IPS DF 19.7 (cell line): ENCODE results near the gene APOO.

Experiments
- DNase-seq: peaks from one replicate; pipeline ENCODE4 v3.0.0-alpha.2; 2013; ENCODE audit warnings: low read depth, low spot score

Gene APOO

DNA sequence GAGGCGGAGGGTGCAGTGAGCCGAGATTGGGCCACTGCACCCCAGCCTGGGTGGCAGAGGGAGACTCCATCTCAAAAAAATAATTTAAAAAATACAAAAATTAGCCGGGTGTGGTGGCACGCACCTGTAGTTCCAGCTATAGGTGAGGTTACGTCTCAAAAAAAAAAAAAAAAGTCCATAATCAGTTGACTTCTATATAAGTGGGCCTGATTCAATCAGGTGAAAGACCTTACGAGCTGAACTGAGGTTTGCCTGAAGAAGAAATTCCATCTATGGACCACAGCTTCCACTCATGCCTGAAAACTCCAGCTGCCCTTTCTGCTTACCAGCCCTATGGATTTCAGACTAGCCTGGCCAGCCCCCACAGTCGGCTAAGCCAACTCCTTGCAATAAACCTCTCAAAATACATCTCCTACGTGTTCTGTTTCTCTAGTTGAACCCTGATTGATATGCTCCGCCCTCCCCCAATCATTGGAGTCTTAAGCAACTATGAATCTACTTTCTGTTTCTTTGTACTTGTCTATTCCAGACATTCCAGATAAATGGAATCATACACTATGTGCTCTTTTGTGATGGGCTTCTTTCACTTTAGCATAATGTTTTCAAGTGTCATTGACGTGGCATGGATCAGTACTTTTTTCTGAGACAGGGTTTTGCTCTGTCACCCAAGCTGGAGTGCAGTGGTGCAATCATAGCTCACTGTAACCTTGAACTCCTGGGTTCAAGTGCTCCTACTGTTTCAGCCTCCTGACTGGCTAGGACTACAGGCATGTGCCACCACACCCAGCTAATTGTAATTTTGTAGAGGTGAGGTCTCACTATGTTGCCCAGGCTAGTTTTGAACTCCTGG is 88.1 kb downstream of the APOO start:
- no peak for DNase-seq

DNA sequence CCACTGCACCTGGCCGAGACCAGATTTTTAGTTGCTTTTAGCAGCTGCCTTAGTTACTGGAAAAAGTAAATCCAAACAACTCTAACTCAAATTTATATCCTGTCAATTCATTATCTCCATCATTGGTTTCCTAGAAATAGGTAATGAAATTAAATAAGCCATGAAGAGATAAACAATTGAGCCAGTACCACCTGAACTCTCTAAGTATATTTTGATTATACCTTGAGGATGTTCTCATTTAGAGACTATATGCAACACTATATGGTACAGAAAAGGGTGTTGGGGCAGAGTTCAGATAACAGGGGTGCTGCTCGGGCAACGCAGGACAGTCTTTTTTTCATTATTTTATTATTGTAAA is 89.8 kb downstream of the APOO start:
- no peak for DNase-seq

DNA sequence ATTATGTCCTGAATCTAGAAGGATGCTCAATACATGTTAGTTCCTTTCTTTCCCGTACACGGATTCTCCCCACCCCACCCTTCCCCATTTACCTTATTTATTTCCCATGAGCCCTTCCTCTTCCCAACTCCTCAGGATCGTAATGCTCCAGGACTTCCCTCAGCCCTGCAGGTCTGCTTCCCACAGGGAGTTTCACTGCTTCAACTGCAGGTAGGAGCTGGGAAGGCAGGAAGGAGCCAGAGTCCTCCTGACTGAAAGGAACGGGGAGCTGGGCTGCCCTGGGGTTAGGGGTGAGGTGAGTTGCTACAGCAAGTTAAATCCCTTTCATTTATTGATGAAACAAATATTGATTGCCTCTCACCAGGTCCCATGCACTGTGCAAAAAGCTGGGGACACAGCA is 91.6 kb downstream of the APOO start:
- DNase-seq, result no peak

DNA sequence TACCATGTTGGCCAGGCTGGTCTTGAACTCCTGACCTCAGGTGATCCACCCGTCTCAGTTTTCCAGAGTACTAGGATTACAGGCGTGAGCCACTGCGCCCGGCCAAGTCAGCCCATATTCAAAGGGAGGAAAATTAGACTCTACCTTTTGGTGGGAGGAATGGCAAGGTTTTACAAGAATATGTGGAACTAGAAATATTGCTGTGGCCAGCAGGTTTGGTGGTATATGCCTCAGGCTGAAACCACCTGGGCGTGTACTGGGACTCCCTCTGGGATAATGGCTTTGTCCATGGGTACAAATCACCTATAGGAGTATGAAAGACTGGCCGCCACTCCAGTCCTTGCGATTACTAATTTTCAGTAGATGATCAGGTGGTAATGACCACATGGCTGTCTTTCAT is 92.4 kb downstream of the APOO start:
- no peak for DNase-seq

DNA sequence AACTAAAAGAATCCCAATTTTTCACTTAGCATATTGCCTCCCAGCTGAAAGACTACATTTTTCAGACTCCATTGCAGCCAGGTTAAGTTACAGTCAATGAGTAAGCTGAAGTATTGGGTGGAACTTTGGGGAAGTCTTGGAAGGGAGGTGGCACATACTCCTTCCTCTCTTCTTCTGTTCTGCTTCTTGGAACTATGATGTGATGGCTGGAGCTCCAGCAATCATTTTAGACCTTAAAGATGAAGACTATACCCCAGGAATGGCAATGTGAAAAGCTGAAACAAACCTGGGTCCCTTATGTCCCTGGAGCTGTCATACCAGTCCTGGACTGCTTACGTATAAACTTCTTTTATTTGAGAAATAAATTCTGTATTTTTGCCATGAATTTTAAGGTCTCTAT is 93.9 kb downstream of the APOO start:
- no peak for DNase-seq

DNA sequence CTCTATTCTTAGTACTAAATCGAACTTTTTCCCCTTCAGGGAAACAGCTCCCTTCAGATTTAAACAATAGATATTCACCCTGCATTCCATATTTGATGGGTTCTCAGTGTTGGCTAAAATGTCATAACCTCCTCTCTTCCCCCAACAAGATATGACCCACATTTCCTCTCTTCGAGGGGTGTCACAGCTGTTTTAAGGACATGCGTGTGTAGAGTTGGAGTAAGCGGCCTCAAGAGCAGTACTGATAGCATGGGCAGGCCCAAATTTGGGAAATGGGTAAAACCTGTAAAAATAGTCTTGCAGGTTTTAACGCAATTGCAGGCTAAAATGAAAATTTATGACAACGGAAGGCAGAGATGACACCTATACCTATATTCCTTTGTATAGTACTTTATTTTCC is 96.1 kb downstream of the APOO start:
- DNase-seq, result no peak

DNA sequence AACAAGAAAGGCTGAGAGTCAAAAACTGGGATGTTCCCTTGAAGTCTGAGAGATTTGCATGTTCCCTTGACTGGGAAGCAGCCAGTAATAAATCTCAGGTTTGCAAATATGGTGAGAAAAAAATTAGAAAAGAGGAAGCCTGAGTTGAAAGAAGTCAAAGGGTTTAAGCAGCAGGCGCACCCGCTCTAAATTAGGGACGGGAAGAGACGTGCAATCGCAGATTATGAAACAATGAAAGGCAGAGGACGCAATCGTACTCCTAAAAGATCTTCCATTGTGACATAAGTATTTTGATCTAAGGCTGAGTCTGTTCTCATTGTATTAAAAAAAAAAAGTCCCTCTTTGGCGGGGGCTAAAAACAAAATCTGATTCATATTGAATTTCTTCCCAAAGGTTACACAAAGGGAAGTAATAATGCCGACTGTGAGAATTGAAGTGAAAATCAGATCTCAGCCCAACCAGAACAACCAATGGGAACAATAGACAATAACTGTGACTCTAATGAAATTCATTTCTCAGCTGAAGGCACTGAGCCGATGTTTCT is 96.6 kb downstream of the APOO start:
- DNase-seq, result no peak

DNA sequence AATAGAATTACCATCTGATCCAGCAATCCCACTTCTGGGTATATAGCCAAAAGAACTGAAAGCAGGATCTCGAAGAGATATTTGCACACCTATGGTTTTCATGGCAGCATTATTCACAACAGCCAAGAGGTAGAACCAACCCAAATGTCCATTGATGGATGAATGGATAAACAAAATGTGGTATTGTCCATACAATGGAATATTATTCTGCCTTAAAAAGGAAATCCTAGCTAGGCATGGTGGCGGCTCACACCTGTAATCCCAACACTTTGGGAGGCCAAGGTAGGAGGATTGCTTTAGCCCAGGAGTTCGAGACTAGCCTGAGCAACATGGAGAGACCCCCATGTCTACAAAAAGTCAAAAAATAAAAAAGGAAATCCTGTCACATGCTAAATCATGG is 97.5 kb downstream of the APOO start:
- DNase-seq, result no peak

DNA sequence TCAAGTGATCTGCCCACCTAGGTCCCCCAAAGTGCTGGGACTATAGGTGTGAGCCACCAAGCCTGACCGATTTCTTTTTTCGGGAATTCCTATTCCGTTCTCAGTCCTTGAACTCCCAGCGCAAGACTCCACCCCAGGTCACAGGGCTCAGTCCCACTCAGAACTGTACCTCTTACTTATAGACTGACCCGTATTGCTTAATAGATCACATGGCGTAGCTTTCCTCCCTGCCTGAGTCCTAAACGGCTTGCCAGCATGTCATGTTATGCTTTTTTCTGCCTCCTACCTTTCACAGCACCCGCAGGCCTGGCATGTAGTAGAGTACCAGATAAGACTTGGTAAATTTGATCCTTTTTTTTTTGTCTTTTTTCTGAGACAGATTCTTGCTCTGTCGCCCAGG is 102.3 kb downstream of the APOO start:
- no peak for DNase-seq

DNA sequence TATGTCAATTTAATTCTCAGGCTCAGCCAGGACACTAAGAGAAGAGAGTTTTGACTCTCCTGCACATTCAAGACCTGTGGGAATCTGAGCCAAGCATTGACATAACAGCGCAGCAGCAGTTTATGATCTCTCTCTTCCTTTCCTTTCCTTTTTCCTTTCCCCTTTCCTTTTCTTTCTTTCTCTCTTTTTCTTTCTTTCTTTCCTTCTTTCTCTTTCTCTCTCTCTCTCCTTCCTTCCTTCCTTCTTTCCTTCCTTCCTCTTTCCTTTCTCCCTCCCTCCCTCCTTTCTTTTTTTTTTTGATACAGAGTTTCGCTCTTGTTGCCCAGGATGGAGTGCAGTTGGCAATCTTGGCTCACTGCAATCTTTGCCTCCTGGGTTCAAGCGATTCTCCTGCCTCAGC is 103.2 kb downstream of the APOO start:
- no peak for DNase-seq

DNA sequence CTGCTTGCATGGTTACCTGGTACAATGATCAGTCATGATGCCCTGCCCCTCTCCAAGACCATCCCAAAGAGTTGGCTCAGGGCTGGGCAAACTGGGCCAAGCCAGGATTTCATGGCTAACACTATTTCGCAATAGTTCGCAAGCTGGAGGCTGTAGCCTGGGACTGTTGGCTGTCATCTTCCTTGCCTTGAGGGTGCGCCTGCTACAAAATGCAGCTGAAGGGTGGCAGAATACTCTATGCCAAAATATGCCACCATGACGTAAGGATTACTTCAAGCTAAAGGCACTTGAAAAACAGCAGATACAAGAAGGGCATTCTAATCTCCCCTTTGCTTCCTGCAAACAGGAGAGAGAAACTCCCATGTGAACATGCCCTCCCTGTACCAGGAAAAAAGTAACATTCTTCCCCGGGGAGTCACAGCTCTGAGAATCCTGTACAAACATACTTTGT is 103.8 kb downstream of the APOO start:
- no peak for DNase-seq

DNA sequence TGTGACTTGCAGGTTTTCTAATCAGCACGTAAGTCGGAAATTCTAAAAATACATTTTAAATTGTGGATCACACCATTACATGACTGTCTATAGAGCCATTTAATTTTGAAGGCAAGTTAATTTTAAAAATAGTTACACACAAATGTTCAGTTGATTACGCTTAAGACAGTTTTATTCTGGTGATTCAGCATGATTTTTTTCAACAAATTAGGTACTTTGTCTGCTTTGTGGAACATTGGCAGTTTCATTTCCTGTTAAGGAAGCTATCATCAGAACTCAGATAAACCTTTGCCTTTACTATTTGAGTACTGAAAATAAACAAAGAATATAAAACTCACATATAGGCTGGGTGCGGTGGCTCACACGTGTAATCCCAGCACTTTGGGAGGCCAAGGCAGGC is 105.3 kb downstream of the APOO start:
- DNase-seq, result no peak

DNA sequence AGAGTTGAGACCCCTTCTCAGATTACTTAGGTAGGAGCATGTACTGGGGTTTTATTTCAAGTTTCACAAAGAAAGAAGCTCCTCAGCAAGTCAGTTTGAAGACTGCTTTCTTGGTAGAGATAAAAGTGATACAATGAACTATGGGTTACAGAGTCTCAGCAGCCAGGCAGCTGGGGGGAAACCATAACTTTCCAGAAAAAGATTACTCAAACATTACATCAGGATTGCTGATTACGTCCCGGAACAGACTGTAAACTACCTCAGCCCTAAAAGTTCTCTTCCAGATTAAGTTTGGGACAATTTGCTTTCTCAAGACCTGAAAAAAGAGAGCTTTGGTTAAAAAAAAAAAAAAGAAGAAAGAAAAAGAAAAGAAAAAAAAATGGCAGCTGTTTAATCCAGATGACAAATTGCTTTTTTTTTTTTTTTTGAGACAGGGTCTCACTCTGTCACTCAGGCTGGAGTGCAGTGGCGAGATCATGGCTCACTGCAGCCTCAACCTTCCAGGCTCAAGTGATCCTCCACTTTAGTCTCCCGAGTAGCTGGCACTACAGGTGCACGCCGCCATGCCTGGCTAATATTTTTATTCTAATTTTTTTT is 108.2 kb downstream of the APOO start:
- no peak for DNase-seq

DNA sequence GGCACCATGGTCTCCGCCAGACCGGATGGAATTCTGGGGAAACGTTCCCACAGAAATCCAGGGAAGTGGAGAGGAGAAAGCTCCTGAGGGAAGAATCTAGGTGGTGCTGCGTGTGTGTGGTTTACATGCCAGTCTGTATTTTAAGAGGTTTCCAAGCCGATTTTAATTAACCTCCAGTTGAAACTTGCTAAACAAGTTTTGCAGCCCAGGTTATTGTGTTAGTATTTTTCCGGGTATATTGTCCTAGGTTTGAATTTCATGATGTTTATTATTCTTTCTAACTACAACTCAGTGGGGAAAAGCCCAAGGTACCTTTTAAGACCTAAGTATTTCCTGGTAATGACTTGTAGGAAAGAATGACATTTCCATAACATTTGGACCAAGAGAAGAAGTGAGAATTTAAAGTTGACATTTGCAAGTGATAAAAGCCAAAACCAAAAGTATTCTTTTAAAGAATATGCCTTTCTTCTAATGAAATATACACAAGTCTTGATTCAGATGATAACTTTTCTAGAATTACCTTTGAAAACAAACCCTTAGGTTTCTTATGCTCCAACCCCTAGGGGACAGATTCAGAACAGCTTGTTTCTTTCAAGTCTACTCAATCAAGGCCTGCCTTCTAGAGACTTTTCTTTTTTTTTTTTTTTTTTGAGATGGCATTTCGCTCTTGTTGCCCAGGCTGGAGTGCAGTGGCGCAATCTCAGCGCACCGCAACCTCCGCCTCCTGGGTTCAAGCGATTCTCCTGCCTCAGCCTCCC is 110.2 kb downstream of the APOO start:
- DNase-seq, result no peak

DNA sequence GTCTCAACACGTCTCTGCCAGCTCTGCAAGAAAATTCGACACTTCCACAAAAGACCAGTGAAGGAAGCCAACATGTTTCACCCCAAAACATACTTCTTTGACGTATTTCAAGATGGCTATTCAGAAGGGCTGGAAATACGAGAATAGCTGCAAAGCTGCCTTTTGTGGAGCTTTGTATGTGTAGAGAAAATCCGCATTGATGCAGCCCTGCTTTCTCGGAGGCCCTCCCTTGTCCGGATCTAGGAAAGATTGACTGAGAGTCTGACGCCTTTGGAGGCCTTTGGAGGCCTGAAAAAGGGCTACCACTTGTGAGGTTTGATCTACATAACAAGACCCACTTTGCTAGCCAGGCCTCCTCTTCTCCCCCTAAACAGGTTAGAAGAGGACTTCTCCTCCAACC is 112.5 kb downstream of the APOO start:
- DNase-seq, result no peak

DNA sequence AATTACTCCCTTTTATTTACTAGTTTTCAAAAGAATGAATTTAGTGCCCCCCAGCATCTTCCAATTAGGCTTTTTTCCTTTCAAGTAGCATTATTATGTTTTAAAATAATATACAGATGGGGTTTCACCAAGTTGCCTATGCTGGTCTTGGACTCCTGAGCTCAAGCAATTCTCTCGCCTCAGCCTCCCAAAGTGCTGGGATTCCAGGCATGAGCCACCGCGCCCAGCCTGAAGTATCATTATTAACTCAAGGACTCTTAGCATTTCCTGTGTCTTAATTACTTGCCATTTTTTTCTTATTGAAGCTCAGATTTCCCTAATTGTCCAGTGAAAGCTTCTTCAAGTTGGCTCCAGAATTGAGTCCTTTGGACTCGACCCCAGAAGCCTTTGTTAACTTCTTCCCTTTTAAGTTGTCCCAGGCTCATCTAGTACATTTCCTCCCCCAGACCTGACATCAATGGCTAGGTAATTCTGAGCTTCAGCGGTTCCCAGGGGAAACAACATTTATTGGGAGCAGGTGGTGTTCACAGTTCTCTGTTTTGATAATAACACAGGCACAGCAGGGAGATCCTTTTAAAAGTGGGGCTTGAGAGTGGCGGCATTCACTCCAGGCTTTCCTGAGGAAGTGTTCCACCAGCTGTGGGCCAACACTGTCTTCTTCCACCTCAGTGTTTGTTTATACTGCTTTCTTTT is 114.7 kb downstream of the APOO start:
- no peak for DNase-seq

DNA sequence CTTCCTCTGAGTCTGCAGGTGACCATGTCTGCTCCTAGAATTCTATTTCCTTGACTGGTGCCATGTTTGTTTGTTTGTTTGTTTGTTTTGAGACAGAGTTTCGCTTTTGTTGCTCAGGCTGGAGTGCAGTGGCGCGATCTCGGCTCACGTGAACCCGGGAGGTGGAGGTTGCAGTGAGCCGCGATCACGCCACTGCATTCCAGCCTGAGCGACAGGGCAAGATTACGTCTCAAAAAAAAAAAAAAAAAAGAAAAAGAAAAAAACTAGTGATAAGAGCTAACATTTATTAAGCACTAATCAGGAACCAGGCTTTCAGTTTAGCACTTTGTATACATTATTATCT is 117.6 kb downstream of the APOO start:
- no peak for DNase-seq

DNA sequence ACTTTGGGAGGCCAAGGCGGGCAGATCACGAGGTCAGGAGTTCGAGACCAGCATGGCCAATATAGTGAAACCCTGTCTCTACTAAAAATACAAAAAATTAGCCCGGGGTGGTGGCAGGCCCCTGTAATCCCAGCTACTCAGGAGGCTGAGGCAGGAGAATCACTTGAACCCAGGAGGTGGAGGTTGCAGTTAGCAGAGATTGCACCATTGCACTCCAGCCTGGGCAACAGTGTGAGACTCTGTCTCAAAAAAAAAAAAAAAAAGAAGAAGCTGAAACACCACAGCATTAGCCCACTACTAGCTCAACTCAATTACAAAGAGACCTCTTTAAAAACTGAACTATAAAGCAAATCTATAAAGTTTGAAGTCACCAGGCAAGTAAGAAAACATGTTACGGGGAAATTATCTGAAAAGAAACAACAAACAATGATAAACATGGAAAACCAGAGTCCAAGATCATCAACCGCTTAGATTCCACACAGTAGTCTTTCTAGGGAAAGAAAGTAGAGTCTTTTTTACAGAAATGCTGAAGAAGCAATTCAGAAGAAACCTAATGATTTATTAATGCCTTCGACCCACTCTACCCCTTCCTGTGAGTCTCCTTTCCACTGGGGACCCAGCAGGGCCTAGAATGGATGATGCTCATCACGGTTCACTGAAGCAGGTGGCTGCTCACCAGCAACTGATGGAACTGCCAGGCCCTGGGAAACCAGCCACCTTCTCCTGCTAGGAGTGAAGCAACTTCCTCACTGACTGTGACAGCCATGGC is 118.2 kb downstream of the APOO start:
- no peak for DNase-seq

DNA sequence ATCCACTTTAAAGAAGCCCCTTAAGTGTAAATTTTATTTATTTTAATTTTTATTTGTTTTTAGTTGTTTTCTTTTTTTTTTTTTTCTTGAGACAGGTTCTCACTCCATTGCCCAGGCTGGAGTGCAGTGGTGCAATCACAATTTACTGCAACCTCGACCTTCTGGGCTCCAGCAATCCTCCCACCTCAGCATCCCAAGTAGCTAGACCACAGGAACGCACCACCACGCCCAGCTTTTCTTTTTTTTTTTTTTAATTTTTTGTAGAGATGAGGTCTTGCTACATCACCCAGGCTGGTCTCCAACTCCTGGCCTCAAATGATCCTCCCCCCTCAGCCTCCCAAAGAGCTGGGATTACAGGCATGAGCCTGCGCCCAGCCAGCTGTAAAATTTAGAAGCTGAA is 118.8 kb downstream of the APOO start:
- DNase-seq, result no peak

DNA sequence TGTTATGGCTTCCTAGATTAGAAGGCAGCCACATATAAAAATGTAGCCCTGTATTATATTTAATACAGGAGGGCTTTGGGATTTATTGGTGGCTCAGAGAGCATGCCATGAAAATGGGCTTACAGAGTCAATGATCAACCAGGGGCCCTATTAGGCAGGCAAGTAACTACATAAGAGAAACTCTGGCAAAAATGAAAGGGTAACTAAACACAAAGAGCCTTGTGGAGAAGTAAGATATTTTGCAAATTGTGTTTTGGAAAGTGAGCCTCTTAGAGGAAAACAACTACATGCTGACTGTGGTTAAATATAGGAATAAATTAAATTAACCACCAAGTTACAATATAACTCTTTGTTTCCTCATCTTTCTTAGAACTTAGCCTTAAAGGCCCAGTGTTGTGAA is 119.2 kb downstream of the APOO start:
- no peak for DNase-seq

DNA sequence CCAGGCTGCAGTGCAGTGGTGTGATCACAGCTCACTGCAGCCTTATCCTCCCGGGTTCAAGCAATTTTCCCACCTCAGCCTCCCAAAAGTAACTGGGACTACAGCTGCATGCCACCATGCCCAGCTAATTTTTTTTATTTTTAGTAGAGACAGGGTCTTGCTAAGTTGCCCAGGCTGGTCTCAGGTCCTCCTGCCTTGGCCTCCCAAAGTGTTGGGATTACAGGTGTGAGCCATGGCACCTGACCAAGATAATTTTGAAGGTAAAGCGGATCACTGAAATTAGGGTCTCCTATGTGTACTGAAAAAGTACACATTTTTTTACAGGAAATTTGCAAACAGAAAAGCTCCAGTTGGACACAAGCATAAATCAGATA is 120.0 kb downstream of the APOO start:
- DNase-seq, result no peak
